Neural progenitor cell (in vitro differentiated cells): ENCODE measurements around the gene NUP210. TPM values are rescaled to one million over a fixed set of nuclear protein-coding genes. Genes with fewer than 3 reads are reported as not detected.
A peak's percentile ranks its signal among the peaks of the same experiment; 100 is the strongest.

ENCODE experiments used
- DNase-seq: peaks from one replicate; pipeline ENCODE4 v3.0.0-alpha.2; 2016; ENCODE audit warnings: low spot score
- H2AFZ ChIP-seq: fragments of 200-600 bp; sonication (generic); replicated peaks from 2 replicates; pipeline ENCODE4 v1.6.1; 2016; ENCODE audit warnings: antibody characterized with exemption
- H3F3A ChIP-seq: fragments of 200-600 bp; sonication (generic); 2 replicates; pipeline ENCODE4 v1.6.1; 2016; ENCODE audit warnings: antibody characterized with exemption, low read depth
- H3K27ac ChIP-seq: fragments of 200-600 bp; sonication (generic); 2 replicates; pipeline ENCODE4 v1.5.1; 2016; ENCODE audit warnings: mild to moderate bottlenecking
- H3K27me3 ChIP-seq: fragments of 200-600 bp; sonication (generic); 2 replicates; pipeline ENCODE4 v1.6.1; 2016; ENCODE audit warnings: mild to moderate bottlenecking, moderate library complexity
- H3K36me3 ChIP-seq: fragments of 200-600 bp; sonication (generic); 2 replicates; pipeline ENCODE4 v1.5.1; 2016
- H3K4me1 ChIP-seq: fragments of 200-600 bp; sonication (generic); 2 replicates; pipeline ENCODE4 v1.6.1; 2016; ENCODE audit warnings: mixed run types
- H3K4me2 ChIP-seq: fragments of 200-600 bp; sonication (generic); 2 replicates; pipeline ENCODE4 v1.6.1; 2016
- H3K4me3 ChIP-seq: fragments of 200-600 bp; sonication (generic); 2 replicates; pipeline ENCODE4 v1.5.1; 2016
- H3K79me2 ChIP-seq: fragments of 200-600 bp; sonication (generic); 2 replicates; pipeline ENCODE4 v1.6.1; 2016; ENCODE audit warnings: low read depth
- H3K9ac ChIP-seq: fragments of 200-600 bp; sonication (generic); 2 replicates; pipeline ENCODE4 v1.6.1; 2016
- H3K9me3 ChIP-seq: fragments of 200-600 bp; sonication (generic); 2 replicates; pipeline ENCODE4 v1.5.1; 2016; ENCODE audit warnings: low read depth
- H4K20me1 ChIP-seq: fragments of 200-600 bp; sonication (generic); 2 replicates; pipeline ENCODE4 v1.6.1; 2016; ENCODE audit warnings: low read depth
- H3K27ac Mint-ChIP-seq: 3 replicates; pipeline ENCODE4 v1.8.0; 2021; ENCODE audit warnings: mixed read lengths
- H3K27me3 Mint-ChIP-seq: 2 replicates; pipeline ENCODE4 v1.8.0; 2022; ENCODE audit warnings: low read depth, mild to moderate bottlenecking, inconsistent platforms, moderate library complexity, mixed read lengths; ENCODE audit not compliant: insufficient read depth
- H3K36me3 Mint-ChIP-seq: 3 replicates; pipeline ENCODE4 v1.8.0; 2021; ENCODE audit warnings: mixed read lengths
- H3K4me1 Mint-ChIP-seq: 3 replicates; pipeline ENCODE4 v1.8.0; 2021; ENCODE audit warnings: mixed read lengths
- H3K4me3 Mint-ChIP-seq: 3 replicates; pipeline ENCODE4 v1.8.0; 2021; ENCODE audit warnings: mild to moderate bottlenecking, moderate library complexity, mixed read lengths
- H3K9me3 Mint-ChIP-seq: 3 replicates; pipeline ENCODE4 v1.8.0; 2020; ENCODE audit warnings: mixed read lengths
- EZH2 ChIP-seq: fragments of 200-600 bp; sonication (generic); IDR thresholded peaks from 2 replicates; pipeline ENCODE4 v1.6.1; 2017; ENCODE audit warnings: antibody characterized with exemption, mild to moderate bottlenecking, moderate library complexity
- EZH2phosphoT487 ChIP-seq: fragments of 200-600 bp; sonication (generic); IDR thresholded peaks from 2 replicates; pipeline ENCODE4 v1.6.1; 2017; ENCODE audit warnings: antibody characterized with exemption
- total RNA-seq: library from RNA; depleted of rRNA; stranded (reverse); fragments of >200 nt; gene quantifications from 2 replicates; pipeline ENCODE4 v1.2.3, GENCODE V29; 2015; ENCODE audit warnings: low replicate concordance
- TF ChIP-seq, protein P1 (sequence below): fragments of 200-600 bp; sonication (generic); IDR thresholded peaks from 2 replicates; pipeline ENCODE4 v1.5.1; 2017; ENCODE audit warnings: antibody characterized with exemption, mild to moderate bottlenecking

The NUP210 gene
- total RNA-seq, 1 donor from 2014 or later, result 37.1 TPM

- Histone ChIP-seq H3K79me2 (peaks cover 36% of the 10 kb centered on the region), H3K4me2 (no peak overlapping the region), H3K9me3 (no peaks in the 10 kb centered on the region), H3K4me1 (peaks cover 11% of the 10 kb centered on the region), H3K4me3 (no peak overlapping the region), H3K27ac (no peak overlapping the region), H3K9ac (no peak overlapping the region), H3K36me3 (no peaks in the 10 kb centered on the region), H3F3A (peaks cover 13% of the 10 kb centered on the region), H3K27me3 (no peaks in the 10 kb centered on the region), H4K20me1 (peaks cover 16% of the 10 kb centered on the region), H2AFZ (no peak overlapping the region)
- Mint-ChIP-seq H3K36me3 (peaks cover 8% of the 10 kb centered on the region), H3K27ac (peak overlapping the region; percentile 74), H3K4me3 (no peak overlapping the region), H3K9me3 (no peaks in the 10 kb centered on the region), H3K4me1 (peaks cover 13% of the 10 kb centered on the region), H3K27me3 (no peaks in the 10 kb centered on the region)
- TF ChIP-seq EZH2, result no peak
- TF ChIP-seq, protein P1, sequence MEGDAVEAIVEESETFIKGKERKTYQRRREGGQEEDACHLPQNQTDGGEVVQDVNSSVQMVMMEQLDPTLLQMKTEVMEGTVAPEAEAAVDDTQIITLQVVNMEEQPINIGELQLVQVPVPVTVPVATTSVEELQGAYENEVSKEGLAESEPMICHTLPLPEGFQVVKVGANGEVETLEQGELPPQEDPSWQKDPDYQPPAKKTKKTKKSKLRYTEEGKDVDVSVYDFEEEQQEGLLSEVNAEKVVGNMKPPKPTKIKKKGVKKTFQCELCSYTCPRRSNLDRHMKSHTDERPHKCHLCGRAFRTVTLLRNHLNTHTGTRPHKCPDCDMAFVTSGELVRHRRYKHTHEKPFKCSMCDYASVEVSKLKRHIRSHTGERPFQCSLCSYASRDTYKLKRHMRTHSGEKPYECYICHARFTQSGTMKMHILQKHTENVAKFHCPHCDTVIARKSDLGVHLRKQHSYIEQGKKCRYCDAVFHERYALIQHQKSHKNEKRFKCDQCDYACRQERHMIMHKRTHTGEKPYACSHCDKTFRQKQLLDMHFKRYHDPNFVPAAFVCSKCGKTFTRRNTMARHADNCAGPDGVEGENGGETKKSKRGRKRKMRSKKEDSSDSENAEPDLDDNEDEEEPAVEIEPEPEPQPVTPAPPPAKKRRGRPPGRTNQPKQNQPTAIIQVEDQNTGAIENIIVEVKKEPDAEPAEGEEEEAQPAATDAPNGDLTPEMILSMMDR, result no peak
- no peak for TF ChIP-seq EZH2phosphoT487
- DNase-seq, result no peak
Measured at GRCh38 chr3:13400114-13400673, 19.9 kb downstream of the NUP210 start.

DNA sequence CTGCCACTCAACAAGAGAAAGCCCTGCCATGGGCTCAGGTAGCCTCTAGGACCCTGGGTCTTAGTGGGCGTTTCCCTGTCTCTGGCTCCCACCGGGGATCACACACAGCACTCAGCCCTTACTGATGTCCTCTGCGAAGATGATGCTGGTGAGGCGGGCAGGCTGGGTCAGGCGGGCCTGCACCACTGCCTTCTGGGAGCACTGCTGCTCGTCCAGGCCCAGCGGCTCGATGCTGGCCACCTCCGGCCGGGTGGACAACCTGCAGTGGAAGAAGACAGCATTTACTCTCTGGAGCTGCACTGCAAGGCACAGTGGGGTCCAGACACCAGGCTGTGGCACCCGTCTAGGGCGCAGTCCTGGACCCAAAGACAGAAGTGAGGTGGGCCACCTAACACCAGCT, 20.5 kb downstream of the NUP210 start:
- Histone ChIP-seq H3K27me3 (no peaks in the 10 kb centered on the region), H3K36me3 (no peaks in the 10 kb centered on the region), H3K27ac (no peak overlapping the region), H3K4me2 (no peak overlapping the region), H3F3A (peaks cover 10% of the 10 kb centered on the region), H4K20me1 (peaks cover 14% of the 10 kb centered on the region), H3K79me2 (peaks cover 36% of the 10 kb centered on the region), H3K9ac (no peak overlapping the region), H3K9me3 (no peaks in the 10 kb centered on the region), H3K4me1 (peaks cover 11% of the 10 kb centered on the region), H3K4me3 (no peak overlapping the region), H2AFZ (no peak overlapping the region)
- DNase-seq, result no peak
- Mint-ChIP-seq H3K27ac (no peak overlapping the region), H3K4me1 (peaks cover 11% of the 10 kb centered on the region), H3K27me3 (peaks cover 3% of the 10 kb centered on the region), H3K4me3 (no peak overlapping the region), H3K9me3 (no peaks in the 10 kb centered on the region), H3K36me3 (peaks cover 8% of the 10 kb centered on the region)
- TF ChIP-seq, protein P1, result no peak
- no peak for TF ChIP-seq EZH2phosphoT487
- no peak for TF ChIP-seq EZH2

DNA sequence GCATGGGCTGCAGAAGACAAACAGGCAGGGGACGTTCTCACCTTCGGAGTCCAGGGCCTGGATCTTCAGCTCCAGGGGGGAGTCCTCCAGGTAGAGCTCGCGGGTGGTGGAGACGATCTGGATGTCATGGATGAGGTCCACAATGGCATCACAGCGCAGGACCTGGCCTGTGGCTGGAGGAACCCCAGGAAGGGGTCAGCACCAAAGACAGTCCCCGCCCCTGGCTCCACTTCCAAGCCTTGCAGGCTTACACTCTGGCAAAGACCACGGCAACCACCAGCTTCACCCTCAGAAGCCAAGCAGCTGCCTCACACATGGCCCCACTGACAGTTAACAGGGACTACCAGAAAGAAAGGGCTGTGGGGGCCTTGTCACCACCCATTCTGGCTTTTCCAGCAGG, 22.8 kb downstream of the NUP210 start:
- no peak overlapping the region for H3K27ac ChIP-seq
- no peaks in the 10 kb centered on the region for H3K9me3 Mint-ChIP-seq
- H3K9me3 ChIP-seq, result no peaks in the 10 kb centered on the region
- H3K4me3 Mint-ChIP-seq, result no peak overlapping the region
- H3K4me2 ChIP-seq, result no peak overlapping the region
- H3K36me3 ChIP-seq, result no peaks in the 10 kb centered on the region
- peaks cover 16% of the 10 kb centered on the region for H3K36me3 Mint-ChIP-seq
- H3K4me3 ChIP-seq, result no peak overlapping the region
- H3K27me3 ChIP-seq, result no peaks in the 10 kb centered on the region
- no peaks in the 10 kb centered on the region for H3K4me1 Mint-ChIP-seq
- no peaks in the 10 kb centered on the region for H3K4me1 ChIP-seq
- H3K27me3 Mint-ChIP-seq, result peaks cover 3% of the 10 kb centered on the region
- no peak overlapping the region for H2AFZ ChIP-seq
- H3K9ac ChIP-seq, result no peak overlapping the region
- H3K27ac Mint-ChIP-seq, result no peak overlapping the region
- TF ChIP-seq, protein P1, result no peak
- TF ChIP-seq EZH2 (no peak), EZH2phosphoT487 (no peak)
- H4K20me1 ChIP-seq, result no peaks in the 10 kb centered on the region
- no peaks in the 10 kb centered on the region for H3F3A ChIP-seq
- H3K79me2 ChIP-seq, result peaks cover 15% of the 10 kb centered on the region
- DNase-seq, result no peak
